ENCODE results near the gene ZNF282. TPM values are rescaled to one million over a fixed set of nuclear protein-coding genes. Genes with fewer than 3 reads are reported as not detected.

Gene ZNF282
- total RNA-seq, 1 experiment from 2014 or later: 38.2 TPM

DNA sequence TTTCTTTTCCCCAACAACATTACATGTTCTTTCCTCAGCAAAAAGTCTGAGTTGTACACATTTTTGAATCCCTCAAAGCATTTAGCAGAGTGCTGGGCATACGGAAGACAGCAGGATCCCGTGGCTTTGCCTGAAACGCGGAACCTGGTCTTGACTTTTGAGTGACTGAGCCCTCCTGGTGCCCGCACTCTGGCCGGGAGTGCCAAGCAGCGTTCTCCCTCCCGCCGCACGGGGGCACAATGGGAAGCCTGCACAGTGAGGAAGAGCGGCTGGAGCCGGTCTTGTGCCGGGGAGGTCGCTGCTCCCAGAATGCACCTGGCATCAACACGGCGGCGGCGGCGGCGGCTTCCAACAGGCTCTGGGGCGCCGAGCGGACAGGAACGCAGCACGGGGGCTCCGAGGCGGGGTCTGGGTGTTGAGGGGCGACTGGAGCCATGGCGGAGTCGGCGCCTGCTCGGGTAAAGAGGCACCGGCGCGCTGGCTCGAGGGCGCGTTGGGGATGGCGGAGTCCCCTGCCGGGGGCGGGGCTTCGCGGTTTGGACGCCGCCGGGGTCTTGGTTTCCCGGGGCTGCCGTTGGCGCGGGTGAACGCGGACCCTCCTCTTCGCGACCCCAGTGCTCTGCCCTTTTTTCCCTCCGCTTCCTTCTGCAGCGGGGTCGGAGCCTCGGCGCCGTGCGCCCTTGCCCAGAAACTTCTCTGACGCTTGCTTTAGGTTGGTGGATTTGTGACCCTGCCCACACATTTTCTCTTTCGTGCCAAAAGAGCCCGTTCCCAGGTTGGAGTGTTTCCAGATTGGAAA lies 44.2 kb downstream of the ZNF282 start, which contains the start of gene ZNF212:
Gene ZNF212, plus strand, starts transcription at position 307 of the 799 bp plus-strand sequence. Its CDS starts 128 bp downstream, at position 435.
- intact Hi-C loops (cut with micrococcal nuclease; ENCODE audit: unreplicated experiment): no loop called here
- Histone ChIP-seq H3K27ac (ENCODE audit: low read depth, low read length, poor library complexity, severe bottlenecking) (peak within 1 kb of the TSS; percentile 82), H3K9me3 (ENCODE audit: low read depth, low read length, poor library complexity, severe bottlenecking) (peaks cover 8% of the 10 kb centered on the region), H3K4me3 (ENCODE audit: low read depth, low read length, poor library complexity, severe bottlenecking) (peak within 1 kb of the TSS; percentile 95), H3K36me3 (ENCODE audit: insufficient read depth, low read length, poor library complexity, severe bottlenecking) (no peaks in the 10 kb centered on the region), H3K27me3 (replicated peaks; ENCODE audit: insufficient read depth, low read depth, low read length, poor library complexity) (no peaks in the 10 kb centered on the region), H3K4me1 (ENCODE audit: insufficient read depth, low read length, poor library complexity, severe bottlenecking) (no peaks in the 10 kb centered on the region)
- CTCF ChIA-PET: no interaction called here
- no TSS peak for BruUV-seq (replicated peaks)
- DNase-seq (ENCODE audit: low spot score): peak; percentile 96
- POLR2A ChIA-PET (ENCODE audit: low non-redundant PET): no interaction called here
- TF ChIP-seq EZH2 (IDR thresholded peaks at IDR 0.05; ENCODE audit: borderline replicate concordance, low read depth, low read length, poor library complexity, severe bottlenecking): no peak
- TF ChIP-seq, protein P1, sequence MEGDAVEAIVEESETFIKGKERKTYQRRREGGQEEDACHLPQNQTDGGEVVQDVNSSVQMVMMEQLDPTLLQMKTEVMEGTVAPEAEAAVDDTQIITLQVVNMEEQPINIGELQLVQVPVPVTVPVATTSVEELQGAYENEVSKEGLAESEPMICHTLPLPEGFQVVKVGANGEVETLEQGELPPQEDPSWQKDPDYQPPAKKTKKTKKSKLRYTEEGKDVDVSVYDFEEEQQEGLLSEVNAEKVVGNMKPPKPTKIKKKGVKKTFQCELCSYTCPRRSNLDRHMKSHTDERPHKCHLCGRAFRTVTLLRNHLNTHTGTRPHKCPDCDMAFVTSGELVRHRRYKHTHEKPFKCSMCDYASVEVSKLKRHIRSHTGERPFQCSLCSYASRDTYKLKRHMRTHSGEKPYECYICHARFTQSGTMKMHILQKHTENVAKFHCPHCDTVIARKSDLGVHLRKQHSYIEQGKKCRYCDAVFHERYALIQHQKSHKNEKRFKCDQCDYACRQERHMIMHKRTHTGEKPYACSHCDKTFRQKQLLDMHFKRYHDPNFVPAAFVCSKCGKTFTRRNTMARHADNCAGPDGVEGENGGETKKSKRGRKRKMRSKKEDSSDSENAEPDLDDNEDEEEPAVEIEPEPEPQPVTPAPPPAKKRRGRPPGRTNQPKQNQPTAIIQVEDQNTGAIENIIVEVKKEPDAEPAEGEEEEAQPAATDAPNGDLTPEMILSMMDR (conservative IDR thresholded peaks at IDR 0.05; ENCODE audit: low read depth, low read length): peak; percentile 96

DNA sequence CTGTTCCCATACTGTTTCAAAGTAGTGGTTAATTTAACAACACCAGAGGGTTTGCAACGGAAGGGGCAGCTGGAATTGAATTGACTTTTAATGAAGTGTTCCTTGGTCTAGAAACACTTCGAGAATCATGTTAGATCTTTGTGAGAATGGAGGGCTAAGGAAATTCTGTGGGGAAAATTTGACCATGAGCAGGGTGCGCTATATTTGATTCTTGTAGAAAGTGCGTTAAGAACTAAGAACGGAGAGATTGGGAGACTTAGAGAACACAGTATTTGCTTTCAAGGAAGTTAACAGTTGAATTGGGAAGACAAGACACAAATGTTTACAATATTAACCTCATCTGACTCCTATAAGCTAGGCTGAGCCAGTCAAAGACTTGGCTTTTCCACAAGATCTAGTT lies 45.3 kb downstream of the ZNF282 start:
- H3K4me1 ChIP-seq (ENCODE audit: insufficient read depth, low read length, poor library complexity, severe bottlenecking): no peaks in the 10 kb centered on the region
- ChIA-PET CTCF (no interaction called here), POLR2A (ENCODE audit: low non-redundant PET) (interaction anchor here (0.5 kb wide), 1 partner anchor 15 kb away, joined by 3 read pairs; no protein-coding TSS in a partner anchor)
- no peaks in the 10 kb centered on the region for H3K36me3 ChIP-seq (ENCODE audit: insufficient read depth, low read length, poor library complexity, severe bottlenecking)
- TF ChIP-seq, protein P1 (conservative IDR thresholded peaks at IDR 0.05; ENCODE audit: low read depth, low read length): no peak
- TF ChIP-seq EZH2 (IDR thresholded peaks at IDR 0.05; ENCODE audit: borderline replicate concordance, low read depth, low read length, poor library complexity, severe bottlenecking): no peak
- intact Hi-C loops (cut with micrococcal nuclease; ENCODE audit: unreplicated experiment): no loop called here
- peak overlapping the region; percentile 95 for H3K4me3 ChIP-seq (ENCODE audit: low read depth, low read length, poor library complexity, severe bottlenecking)
- H3K9me3 ChIP-seq (ENCODE audit: low read depth, low read length, poor library complexity, severe bottlenecking): peaks cover 8% of the 10 kb centered on the region
- no peaks in the 10 kb centered on the region for H3K27me3 ChIP-seq (replicated peaks; ENCODE audit: insufficient read depth, low read depth, low read length, poor library complexity)
- no peak overlapping the region for H3K27ac ChIP-seq (ENCODE audit: low read depth, low read length, poor library complexity, severe bottlenecking)
- no peak for DNase-seq (ENCODE audit: low spot score)
- BruUV-seq (replicated peaks): TSS peak; percentile 67

DNA sequence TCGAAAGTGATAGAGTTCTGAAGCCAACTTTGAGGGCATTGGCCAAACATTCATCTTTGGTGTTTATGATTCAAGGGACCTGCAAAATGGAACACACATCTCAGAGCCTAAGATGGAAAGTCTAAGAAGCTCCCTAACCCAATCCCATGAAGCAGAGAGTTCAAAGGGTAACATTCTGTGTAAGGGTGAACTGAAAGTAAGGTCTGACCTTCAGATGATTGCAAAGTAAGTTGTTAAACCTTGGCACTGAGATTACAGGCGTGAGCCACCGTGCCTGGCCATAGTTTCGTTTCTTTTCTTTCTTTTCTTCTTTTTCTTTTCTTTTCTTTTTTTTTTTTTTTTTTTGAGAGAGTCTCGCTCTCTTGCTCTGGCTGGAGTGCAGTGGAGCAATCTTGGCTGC lies 46.4 kb downstream of the ZNF282 start:
- Histone ChIP-seq H3K4me3 (ENCODE audit: low read depth, low read length, poor library complexity, severe bottlenecking) (no peak overlapping the region), H3K9me3 (ENCODE audit: low read depth, low read length, poor library complexity, severe bottlenecking) (peaks cover 8% of the 10 kb centered on the region), H3K36me3 (ENCODE audit: insufficient read depth, low read length, poor library complexity, severe bottlenecking) (no peaks in the 10 kb centered on the region), H3K27me3 (replicated peaks; ENCODE audit: insufficient read depth, low read depth, low read length, poor library complexity) (no peaks in the 10 kb centered on the region), H3K27ac (ENCODE audit: low read depth, low read length, poor library complexity, severe bottlenecking) (no peak overlapping the region), H3K4me1 (ENCODE audit: insufficient read depth, low read length, poor library complexity, severe bottlenecking) (no peaks in the 10 kb centered on the region)
- BruUV-seq (replicated peaks): no TSS peak
- POLR2A ChIA-PET (ENCODE audit: low non-redundant PET): no interaction called here
- intact Hi-C loops (cut with micrococcal nuclease; ENCODE audit: unreplicated experiment): no loop called here
- TF ChIP-seq EZH2 (IDR thresholded peaks at IDR 0.05; ENCODE audit: borderline replicate concordance, low read depth, low read length, poor library complexity, severe bottlenecking): no peak
- TF ChIP-seq, protein P1 (conservative IDR thresholded peaks at IDR 0.05; ENCODE audit: low read depth, low read length): no peak
- CTCF ChIA-PET: no interaction called here
- no peak for DNase-seq (ENCODE audit: low spot score)

All from A673 (cell line).